A673 (cell line): ENCODE measurements around the gene INVS.

ENCODE experiments used
- EZH2 ChIP-seq: fragments of 200-600 bp; sonication (generic); IDR thresholded peaks from 2 replicates; pipeline ENCODE4 v1.6.1; 2017; ENCODE audit warnings: borderline replicate concordance, low read depth, mild to moderate bottlenecking, mixed read lengths, antibody characterized with exemption, low read length; ENCODE audit not compliant: poor library complexity, severe bottlenecking
- TF ChIP-seq, protein P1 (sequence below): fragments of 300-800, 200-600 bp; sonication (generic); conservative IDR thresholded peaks from 2 replicates; pipeline ENCODE4 v1.5.1; 2017; ENCODE audit warnings: low read depth, mild to moderate bottlenecking, antibody characterized with exemption, low read length, moderate library complexity, mixed read lengths

DNA sequence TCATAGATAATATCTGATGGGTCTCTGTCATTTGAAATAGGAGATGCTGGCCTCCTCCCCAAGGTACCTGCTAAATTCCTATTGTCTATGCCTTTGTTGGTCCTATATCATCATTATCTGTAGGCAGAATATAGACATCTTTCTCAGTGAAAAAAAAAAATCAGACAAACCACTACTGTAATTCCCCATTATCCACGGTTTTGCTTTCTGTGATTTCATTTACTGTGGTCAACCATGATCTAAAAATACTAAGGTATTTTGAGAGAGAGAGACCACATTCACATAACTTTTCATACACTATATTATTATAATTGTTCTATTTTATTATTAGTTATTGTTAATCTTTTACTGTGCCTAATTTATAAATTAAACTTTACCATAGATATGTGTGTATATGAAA is 122.5 kb downstream of the INVS start:
- TF ChIP-seq, protein P1, sequence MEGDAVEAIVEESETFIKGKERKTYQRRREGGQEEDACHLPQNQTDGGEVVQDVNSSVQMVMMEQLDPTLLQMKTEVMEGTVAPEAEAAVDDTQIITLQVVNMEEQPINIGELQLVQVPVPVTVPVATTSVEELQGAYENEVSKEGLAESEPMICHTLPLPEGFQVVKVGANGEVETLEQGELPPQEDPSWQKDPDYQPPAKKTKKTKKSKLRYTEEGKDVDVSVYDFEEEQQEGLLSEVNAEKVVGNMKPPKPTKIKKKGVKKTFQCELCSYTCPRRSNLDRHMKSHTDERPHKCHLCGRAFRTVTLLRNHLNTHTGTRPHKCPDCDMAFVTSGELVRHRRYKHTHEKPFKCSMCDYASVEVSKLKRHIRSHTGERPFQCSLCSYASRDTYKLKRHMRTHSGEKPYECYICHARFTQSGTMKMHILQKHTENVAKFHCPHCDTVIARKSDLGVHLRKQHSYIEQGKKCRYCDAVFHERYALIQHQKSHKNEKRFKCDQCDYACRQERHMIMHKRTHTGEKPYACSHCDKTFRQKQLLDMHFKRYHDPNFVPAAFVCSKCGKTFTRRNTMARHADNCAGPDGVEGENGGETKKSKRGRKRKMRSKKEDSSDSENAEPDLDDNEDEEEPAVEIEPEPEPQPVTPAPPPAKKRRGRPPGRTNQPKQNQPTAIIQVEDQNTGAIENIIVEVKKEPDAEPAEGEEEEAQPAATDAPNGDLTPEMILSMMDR = no peak
- no peak for TF ChIP-seq EZH2
